PC-3 (cell line): ENCODE data around the gene PDP2.

Experiments used
- CTCF ChIP-seq: fragments of 300-600 bp; sonication (generic); conservative IDR thresholded peaks from 2 replicates; pipeline ENCODE4 v1.5.1; 2017; ENCODE audit warnings: antibody characterized with exemption, low read depth, mild to moderate bottlenecking, low read length
- EZH2 ChIP-seq: fragments of 300-600 bp; sonication (generic); IDR thresholded peaks from one replicate; pipeline ENCODE4 v1.6.1; 2017; ENCODE audit warnings: antibody characterized with exemption, mild to moderate bottlenecking, low read length; ENCODE audit not compliant: unreplicated experiment
- EZH2phosphoT487 ChIP-seq: fragments of 300-600 bp; sonication (generic); IDR thresholded peaks from 2 replicates; pipeline ENCODE4 v1.6.1; 2018; ENCODE audit warnings: mild to moderate bottlenecking, antibody characterized with exemption, low read length, borderline replicate concordance

GRCh38 chr16:66934138-66934838 lies 54.0 kb downstream of the PDP2 start, which contains the start of gene CIAO2B:
- TF ChIP-seq CTCF (no peak), EZH2 (no peak), EZH2phosphoT487 (no peak)
